Ishikawa (cell line): ENCODE measurements around the gene BMF.

Experiments used
- CEBPB ChIP-seq: IDR thresholded peaks from 2 replicates; pipeline ENCODE4 v1.6.1; 2012
- CREB1 ChIP-seq: IDR thresholded peaks from 2 replicates; pipeline ENCODE4 v1.6.1; 2012; ENCODE audit warnings: low read depth
- EGR1 ChIP-seq: IDR thresholded peaks from 2 replicates; pipeline ENCODE4 v1.6.1; 2012
- EP300 ChIP-seq: IDR thresholded peaks from 2 replicates; pipeline ENCODE4 v1.6.1; 2012; ENCODE audit warnings: borderline replicate concordance
- FOXM1 ChIP-seq: IDR thresholded peaks from 2 replicates; pipeline ENCODE4 v1.6.1; 2012; ENCODE audit warnings: low read depth, borderline replicate concordance
- NFIC ChIP-seq: IDR thresholded peaks from 2 replicates; pipeline ENCODE4 v1.6.1; 2012
- RAD21 ChIP-seq: IDR thresholded peaks from 2 replicates; pipeline ENCODE4 v1.6.1; 2012; ENCODE audit warnings: low read depth
- TAF1 ChIP-seq: IDR thresholded peaks from 2 replicates; pipeline ENCODE4 v1.6.1; 2012; ENCODE audit warnings: low read depth, mild to moderate bottlenecking
- TCF12 ChIP-seq: IDR thresholded peaks from 2 replicates; pipeline ENCODE4 v1.6.1; 2012; ENCODE audit warnings: low read depth
- TEAD4 ChIP-seq: IDR thresholded peaks from 2 replicates; pipeline ENCODE4 v1.6.1; 2012
- YY1 ChIP-seq: IDR thresholded peaks from 2 replicates; pipeline ENCODE4 v1.6.1; 2012; ENCODE audit warnings: low read depth
- ZBTB7A ChIP-seq: IDR thresholded peaks from 2 replicates; pipeline ENCODE4 v1.6.1; 2012; ENCODE audit warnings: low read depth
- TF ChIP-seq, protein P1 (sequence below): IDR thresholded peaks from 2 replicates; pipeline ENCODE4 v1.6.1; 2012
- TF ChIP-seq, protein P2 (sequence below): IDR thresholded peaks from 2 replicates; pipeline ENCODE4 v1.6.1; 2012; ENCODE audit warnings: low read depth, mild to moderate bottlenecking
- TF ChIP-seq, protein P3 (sequence below): IDR thresholded peaks from 2 replicates; pipeline ENCODE4 v1.6.1; 2012

The BMF gene

DNA sequence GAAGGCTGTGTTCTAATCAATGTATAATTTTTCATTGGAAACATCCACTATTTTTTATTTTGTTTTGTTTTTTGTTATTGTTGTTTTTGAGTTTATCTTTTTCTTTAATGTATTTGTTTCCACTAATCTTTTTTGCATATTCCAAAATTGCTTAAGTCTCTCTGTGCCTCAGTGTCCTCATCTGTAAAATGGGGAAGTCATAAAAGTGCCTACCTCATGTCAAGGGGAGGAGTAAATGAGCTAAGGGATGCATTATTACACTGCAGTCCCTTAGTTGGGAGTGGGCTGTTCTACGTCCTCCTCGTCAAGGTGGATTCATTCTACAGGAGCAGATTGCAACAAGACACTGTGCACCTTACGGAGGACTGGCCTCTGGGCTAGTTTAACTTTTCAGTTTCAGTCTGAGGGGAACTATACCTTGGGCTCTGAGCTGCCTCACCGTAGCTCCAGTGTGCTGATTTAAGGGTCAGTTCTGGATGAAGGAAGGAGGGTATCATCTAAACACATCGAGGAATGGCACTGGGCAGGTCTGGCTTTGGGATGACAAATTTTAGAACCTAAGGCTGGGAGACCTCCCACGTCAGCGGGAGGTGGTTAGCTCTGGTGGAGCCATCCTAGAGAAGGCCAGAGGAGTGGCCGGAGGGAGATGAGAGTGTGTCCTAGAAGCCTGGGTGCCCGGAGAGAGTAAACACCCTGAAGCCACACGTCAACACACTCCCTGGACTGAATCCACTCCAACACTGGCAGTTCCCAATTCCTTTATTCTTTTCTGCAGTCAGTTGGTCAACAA, 64.6 kb downstream of the BMF start:
- TF ChIP-seq FOXM1 (no peak), ZBTB7A (no peak), CREB1 (no peak), CEBPB (no peak), TAF1 (no peak), TEAD4 (no peak), EP300 (no peak), NFIC (no peak), YY1 (no peak), RAD21 (no peak), TCF12 (no peak), EGR1 (no peak)
- TF ChIP-seq, protein P1, sequence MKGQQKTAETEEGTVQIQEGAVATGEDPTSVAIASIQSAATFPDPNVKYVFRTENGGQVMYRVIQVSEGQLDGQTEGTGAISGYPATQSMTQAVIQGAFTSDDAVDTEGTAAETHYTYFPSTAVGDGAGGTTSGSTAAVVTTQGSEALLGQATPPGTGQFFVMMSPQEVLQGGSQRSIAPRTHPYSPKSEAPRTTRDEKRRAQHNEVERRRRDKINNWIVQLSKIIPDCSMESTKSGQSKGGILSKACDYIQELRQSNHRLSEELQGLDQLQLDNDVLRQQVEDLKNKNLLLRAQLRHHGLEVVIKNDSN: no peak
- TF ChIP-seq, protein P2, sequence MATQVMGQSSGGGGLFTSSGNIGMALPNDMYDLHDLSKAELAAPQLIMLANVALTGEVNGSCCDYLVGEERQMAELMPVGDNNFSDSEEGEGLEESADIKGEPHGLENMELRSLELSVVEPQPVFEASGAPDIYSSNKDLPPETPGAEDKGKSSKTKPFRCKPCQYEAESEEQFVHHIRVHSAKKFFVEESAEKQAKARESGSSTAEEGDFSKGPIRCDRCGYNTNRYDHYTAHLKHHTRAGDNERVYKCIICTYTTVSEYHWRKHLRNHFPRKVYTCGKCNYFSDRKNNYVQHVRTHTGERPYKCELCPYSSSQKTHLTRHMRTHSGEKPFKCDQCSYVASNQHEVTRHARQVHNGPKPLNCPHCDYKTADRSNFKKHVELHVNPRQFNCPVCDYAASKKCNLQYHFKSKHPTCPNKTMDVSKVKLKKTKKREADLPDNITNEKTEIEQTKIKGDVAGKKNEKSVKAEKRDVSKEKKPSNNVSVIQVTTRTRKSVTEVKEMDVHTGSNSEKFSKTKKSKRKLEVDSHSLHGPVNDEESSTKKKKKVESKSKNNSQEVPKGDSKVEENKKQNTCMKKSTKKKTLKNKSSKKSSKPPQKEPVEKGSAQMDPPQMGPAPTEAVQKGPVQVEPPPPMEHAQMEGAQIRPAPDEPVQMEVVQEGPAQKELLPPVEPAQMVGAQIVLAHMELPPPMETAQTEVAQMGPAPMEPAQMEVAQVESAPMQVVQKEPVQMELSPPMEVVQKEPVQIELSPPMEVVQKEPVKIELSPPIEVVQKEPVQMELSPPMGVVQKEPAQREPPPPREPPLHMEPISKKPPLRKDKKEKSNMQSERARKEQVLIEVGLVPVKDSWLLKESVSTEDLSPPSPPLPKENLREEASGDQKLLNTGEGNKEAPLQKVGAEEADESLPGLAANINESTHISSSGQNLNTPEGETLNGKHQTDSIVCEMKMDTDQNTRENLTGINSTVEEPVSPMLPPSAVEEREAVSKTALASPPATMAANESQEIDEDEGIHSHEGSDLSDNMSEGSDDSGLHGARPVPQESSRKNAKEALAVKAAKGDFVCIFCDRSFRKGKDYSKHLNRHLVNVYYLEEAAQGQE: no peak
- TF ChIP-seq, protein P3, sequence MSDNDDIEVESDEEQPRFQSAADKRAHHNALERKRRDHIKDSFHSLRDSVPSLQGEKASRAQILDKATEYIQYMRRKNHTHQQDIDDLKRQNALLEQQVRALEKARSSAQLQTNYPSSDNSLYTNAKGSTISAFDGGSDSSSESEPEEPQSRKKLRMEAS: no peak

DNA sequence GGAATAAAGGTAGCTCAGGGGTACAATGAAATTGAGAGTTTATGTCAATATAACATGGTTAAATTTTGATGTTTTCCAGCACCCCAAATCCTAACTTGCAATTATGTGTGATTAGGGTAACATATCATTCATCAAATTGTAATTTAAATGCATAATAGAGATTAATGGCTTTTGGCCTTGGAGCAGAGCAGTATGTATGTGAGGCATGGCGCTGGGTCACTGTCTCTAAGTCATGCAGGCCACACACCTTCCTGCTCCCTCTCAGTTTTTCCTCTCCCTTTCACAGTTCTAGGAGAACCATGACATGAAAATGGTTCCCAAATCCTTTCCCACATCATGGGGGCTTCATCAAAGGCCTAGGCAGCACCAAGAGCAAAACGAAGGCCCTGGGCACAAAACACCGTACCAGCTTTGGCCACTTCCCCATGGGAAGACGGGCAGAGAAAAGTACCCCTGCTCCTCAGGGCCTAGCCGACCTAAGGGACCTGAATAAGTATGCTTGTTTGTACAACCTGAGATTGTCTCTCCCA, 65.8 kb downstream of the BMF start:
- TF ChIP-seq NFIC (no peak), ZBTB7A (no peak)

DNA sequence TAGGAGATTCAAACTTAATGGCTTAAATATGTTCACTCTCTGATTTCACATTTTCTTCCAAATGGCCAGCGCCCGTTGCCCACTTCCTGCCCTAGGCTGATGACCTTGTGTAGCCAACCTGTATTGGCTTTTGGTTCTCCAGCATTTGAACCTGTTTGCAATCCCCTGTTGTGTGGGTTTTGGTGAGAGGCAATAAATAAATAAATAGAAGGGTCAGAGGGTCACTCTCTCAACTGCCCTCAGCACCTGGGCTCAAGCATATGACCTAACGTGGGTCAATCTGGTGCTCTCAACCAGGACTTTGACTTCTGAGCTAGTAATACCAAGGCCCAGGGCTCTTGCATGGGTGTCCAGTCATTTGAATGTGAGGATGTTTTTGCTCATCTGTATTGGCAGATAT, 67.9 kb downstream of the BMF start:
- no peak for TF ChIP-seq TCF12
- TF ChIP-seq TAF1: no peak
- no peak for TF ChIP-seq CEBPB
- no peak for TF ChIP-seq YY1
- TF ChIP-seq RAD21: no peak
- no peak for TF ChIP-seq TEAD4
- TF ChIP-seq, protein P3: no peak
- TF ChIP-seq EP300: no peak

DNA sequence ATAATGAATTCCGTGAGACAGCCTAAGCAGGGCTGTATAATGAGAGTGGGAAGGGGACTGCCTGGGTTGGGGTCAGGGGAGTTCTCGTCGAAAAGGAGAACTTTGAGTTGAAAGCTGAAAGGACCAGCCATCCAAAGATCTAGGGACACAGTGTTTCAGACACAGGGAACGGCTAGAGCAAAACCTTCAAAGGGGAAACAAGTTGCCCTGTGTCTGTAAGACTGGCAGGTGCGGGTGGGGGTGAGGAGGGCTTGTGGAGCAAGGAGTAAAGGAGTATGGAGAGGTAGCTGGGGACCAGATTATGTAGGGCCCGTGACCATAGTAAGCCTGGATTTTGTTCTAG, 68.4 kb downstream of the BMF start:
- TF ChIP-seq EGR1 (no peak), ZBTB7A (no peak), EP300 (no peak), CREB1 (no peak), YY1 (no peak), TCF12 (no peak), FOXM1 (no peak), NFIC (no peak)
- TF ChIP-seq, protein P2: no peak

DNA sequence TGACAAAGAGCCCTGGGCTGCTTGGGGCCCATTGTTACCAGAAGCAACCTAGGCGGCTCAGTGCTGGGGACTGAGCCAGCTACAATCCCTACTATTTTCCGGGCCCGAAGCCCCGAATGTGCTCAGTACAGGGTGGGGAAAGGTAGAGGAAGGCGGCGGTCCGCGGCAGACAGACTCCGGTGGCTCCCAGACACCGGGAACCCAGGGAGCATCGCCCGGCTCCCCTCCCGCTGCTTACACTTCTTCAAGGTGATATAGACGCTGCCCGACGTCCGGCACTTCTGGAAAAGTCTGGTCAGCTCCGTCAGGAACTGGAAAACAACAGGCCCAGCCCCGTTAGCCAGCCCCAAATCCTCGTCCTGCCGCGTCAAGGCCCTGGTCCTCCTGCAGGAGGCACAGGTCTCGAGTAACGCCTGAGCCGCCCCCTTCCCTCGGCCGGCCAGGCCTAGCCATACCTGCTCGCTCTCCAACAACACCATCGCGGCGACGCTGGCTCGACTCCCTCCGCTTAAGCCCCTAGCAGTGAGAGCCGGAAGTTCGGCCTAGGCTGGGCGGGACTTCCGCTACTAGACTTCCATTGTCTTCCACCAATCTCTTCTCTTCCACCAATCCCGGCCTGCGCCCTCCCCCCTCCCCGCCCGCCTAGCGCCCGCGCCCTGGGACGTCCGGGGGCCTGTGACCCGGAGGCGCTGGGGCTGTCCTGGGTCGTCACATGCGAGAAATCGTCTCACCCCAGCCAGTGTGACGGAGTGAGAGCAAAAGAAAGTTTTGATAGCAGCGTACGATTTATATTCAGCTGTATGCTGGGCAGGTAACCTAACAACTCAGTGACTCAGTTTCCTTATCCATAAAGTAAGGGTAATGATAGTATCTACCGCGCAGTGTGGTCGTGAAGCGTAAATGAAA, 69.8 kb downstream of the BMF start, which contains the start of gene SRP14:
Gene SRP14 (minus strand): TSS at position 544 of the 906 bp plus-strand sequence. CDS start 65 bp downstream, at position 479.
- TF ChIP-seq CEBPB: no peak
- 0 out of 2 replicates have a peak, but pooled peaks have one; percentile 59 for TF ChIP-seq ZBTB7A
- TF ChIP-seq YY1: no peak
- no peak for TF ChIP-seq TEAD4
- no peak for TF ChIP-seq EP300
- no peak for TF ChIP-seq FOXM1
- TF ChIP-seq, protein P1: 0 out of 2 replicates have a peak, but pooled peaks have one; percentile 20
- peak; percentile 50; the same call in 1 of the 2 replicates for TF ChIP-seq TCF12
- no peak for TF ChIP-seq CREB1
- TF ChIP-seq NFIC: no peak
- TF ChIP-seq, protein P3: peak; percentile 72
- peak; percentile 76 for TF ChIP-seq TAF1
- no peak for TF ChIP-seq RAD21
- no peak for TF ChIP-seq EGR1
- TF ChIP-seq, protein P2: no peak
